Pulmonary artery endothelial cell (primary cell): ENCODE results near the gene TRMO. TPM values are rescaled to one million over a fixed set of nuclear protein-coding genes. Genes with fewer than 3 reads are reported as not detected.

Source experiments
- DNase-seq: peaks from one replicate; pipeline ENCODE4 v3.0.0-alpha.2; 2011; ENCODE audit warnings: low read depth, low spot score
- total RNA-seq: library from RNA; depleted of rRNA; stranded (reverse); fragments of >200 nt; gene quantifications from 2 replicates; pipeline ENCODE4 v1.2.3, GENCODE V29; 2014

TRMO gene
- total RNA-seq, 1 donor from 2014 or later = 12.8 TPM

- DNase-seq = no peak
Observed at GRCh38 chr9:97938081-97938644, 15.9 kb upstream of the TRMO start, which contains the start of gene HEMGN. Gene HEMGN, minus strand, starts transcription at chr9:97938172. Its CDS starts 36 bp downstream, at chr9:97938136.

- DNase-seq = no peak
Observed at GRCh38 chr9:97936998-97937397, 14.7 kb upstream of the TRMO start.

DNA sequence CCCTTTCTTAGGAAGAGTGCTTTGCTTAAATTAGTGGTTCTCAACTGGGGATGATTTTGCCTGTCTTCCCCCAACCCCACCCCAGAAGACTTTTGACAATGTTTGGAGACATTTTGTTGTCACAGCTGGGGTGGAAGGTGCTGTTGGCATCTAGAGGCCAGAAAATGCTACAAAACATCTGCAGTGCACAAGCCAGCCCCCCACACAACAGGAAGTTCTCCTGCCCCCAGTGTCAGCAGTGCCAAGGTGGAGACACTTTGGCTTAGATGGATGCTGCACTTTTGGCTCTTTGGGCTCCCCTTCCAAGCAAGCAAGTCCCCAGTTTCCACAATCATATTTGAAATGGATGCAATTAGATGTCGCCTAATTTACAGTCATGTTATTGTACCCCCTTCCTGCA, 13.0 kb upstream of the TRMO start:
- no peak for DNase-seq

- DNase-seq = no peak
Observed at GRCh38 chr9:97934321-97935115, 12.2 kb upstream of the TRMO start.

DNA sequence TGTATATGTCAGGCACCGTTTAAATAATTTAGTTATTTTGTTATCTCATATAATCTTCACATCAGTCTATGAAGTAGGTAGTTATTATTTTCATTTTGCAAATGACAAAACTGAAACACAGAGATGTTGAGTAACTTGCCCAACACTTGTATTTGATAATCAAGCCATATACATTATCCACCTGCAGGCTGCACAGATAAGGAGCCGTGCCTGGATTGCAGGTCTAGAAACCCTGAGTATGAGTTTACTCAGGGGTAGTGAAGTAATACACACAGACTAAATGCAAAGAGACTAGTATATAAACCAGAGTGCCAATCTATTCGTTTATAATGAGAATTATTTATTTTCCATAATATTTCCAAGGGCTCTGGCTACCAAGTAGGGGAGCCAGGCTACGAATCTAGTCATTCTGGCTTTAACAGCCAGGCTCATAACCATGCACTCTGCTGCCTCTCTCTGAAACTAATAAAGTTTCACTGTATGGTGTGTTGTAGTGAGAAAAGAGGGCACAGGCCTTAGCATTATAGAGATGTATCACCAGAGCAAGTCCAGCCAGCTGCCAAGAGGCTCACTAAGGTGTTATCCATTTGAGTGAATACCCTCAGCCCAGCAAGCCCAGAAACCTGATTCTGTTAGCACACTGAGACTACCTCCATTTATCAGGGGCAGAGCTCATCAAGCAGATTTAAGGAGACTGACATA, 11.1 kb upstream of the TRMO start:
- DNase-seq = no peak

DNA sequence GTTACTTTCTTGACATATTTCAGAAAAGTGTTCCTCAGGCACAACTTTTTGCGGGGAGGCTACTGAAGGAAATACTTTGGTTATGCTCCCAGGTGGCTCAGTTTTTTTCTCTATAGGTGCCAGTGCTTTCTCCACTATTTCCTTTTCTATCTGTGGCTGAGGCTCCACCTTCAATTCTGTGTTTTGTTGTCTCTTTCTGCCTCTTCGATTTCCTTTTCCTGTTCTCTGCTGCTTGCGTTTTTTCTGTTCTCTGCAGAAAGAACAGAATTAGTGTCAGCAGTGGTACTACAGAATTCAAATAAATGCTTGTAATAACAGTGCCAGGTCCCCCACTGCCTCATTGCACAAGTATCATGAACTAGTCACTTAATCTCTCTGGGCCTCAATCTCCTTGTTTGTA, 8.7 kb upstream of the TRMO start:
- no peak for DNase-seq

- DNase-seq = no peak
Observed at GRCh38 chr9:97928986-97929604, 6.8 kb upstream of the TRMO start.

DNA sequence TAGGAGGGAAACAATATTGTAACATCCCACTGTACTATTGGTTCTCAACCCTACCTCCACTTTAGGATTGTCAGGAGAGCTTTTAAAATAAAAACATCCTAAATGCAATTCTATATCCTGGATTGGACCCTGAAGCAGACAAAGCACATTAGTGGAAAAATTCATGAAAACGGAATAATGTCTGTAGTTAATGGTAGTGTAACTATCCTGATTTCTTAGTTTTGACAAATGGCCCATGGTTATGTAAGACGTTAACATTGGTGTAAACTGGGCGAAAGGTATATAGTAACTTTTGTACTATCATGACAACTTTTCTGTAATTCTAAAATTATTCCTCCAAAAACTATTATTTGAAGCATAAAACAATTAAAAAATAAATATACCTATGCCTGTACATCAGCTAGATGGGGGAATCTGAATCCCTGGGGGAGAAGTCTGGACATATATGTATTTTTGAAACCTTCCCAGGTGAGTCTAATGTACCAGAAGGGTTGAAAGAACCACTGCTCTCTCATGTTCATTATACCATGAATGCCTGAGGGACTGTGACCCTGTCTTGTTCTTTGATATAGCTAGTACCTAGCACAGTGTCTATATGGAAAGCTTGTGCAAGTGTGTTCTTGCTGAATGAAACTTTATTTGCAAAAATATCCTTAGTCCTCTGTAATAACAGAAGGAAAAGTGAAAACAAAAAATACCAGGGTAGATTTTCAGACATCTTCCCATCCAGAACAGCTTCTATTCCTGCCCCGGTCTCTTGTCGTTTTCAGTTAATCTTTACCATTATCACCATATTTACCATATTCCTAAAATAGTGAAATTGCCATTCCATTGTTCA, 3.4 kb upstream of the TRMO start:
- no peak for DNase-seq

DNA sequence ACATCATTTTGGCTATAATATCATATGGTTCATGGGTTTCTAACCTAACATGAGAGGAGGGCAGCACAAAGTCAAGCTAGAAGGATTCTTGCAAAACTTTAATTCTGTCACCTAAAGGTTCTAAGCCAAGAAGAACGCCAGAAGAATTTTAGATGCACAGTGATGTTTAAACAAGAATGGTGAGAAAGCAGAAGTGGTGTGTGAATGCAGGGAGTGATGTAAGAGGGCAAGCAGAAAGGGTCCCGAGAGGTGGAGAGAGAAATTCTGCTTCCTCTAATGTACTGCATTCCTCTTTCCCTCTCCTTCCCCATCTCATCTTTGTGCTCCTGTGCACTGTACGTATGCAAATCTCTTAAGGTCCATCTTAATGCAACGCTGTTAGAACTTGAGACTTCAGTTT, 2.1 kb upstream of the TRMO start:
- no peak for DNase-seq

DNA sequence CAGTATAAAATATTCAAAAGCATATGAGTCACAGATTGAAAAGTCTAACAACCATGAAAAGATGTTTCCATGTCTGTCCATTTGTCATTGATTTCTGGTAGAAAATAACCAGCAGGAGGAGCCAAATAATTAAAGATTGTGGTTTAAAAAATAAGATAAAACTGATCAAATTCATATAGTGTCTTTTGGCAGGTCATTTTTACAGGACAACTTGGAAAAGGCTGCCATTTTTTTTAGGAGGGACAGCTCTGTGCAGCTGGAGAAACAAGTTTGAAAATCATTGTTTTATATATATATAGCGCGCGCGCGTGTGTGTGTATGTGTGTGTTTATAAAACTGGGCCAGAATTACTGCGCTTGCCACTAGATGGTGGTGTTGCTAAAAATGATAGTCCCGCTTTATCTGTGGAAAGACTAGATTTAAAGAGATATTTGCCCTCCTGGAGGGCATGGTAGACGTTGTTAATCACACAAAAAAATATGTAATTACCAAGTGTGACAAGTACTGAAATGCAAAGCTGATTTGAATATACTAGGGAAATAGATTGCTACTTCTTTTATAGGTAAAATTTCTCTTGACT, 1.3 kb upstream of the TRMO start:
- peak; percentile 41 for DNase-seq

DNA sequence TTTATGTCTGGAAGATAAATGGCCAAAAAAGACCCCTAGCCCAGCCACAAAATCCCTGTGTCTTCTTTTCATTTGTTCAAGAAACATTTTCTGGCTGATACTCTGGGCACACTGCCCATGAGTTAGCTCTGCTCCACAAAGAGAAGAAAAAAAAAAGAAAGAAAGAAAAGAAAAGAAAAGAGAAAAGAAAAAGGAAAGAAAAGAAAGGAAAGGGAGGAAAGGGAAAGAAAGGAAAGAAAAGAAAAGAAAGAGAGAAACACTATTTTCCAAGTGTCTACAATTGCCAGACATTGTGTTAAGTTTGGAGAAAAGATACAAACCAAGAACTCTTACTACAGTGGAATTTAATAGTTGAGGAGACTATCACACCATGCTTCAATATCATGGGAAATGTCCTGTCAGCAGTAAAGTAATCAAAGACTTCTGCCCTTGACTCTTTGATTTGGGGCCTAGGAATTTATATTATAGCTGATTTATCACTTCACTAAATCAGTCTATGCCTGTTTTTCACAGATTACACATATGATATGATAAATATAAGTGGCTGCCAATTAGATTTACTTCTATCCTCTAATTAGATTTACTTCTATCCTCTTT, 3.0 kb downstream of the TRMO start:
- DNase-seq = no peak

- no peak for DNase-seq
Observed at GRCh38 chr9:97918611-97919010, 3.7 kb downstream of the TRMO start.

DNA sequence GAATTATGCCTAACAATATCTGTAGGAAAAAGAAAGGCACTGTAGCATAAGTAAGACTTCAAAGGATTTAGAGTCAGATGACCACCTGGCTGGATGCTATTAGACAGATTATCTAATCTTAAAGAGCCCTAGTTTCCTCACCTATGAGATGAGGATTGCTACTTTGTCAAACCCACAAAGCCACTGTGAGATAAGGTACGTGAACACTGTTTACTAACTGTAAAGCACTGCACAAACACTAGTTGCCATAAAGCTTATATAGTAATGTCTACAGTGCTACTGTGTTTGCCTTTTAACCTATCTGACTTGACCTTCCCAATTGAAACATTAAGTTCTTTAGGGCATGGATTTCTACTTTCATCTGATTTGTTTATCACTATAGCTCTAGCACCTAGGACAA, 10.3 kb downstream of the TRMO start:
- no peak for DNase-seq

GRCh38 chr9:97911528-97911927, 10.8 kb downstream of the TRMO start:
- DNase-seq = no peak

DNA sequence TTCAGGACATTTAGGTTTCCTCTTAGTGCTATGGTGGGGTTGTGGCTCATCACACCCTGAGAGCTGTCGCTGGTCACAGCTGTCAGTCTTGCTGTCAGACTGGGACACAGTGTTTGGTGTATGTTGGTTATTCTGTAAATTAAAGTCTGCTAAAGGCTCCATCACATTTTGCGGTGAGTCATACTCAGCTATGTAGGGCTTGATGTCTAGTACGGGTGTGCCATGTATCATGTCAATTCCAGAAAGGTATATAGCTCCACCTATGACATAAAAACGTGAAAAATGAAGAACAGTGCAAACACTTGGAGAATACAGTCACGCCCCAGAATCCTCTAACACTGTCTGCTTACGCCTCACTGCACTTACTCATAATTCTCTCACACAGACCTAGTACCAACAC, 11.9 kb downstream of the TRMO start:
- no peak for DNase-seq

GRCh38 chr9:97908705-97909104, 13.6 kb downstream of the TRMO start:
- no peak for DNase-seq

DNA sequence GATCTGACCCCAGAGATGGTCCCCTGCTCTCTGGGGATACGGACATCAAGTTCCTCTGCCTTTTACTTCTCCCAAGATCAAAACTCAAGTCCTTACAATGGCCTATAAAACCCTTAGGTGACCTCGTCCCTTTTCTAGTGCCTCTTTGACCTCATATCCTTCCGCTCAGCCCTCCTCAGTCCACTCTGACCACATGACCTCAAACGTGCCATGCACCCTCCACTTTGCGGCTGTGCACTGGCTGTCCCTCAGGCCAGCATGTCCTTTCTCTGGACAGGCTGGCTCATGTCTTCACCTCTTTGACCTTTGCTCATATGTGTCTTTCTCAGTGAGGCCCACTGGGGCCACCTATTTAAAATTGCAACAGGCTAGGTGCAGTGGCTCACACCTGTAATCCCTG, 14.7 kb downstream of the TRMO start:
- DNase-seq = no peak

DNA sequence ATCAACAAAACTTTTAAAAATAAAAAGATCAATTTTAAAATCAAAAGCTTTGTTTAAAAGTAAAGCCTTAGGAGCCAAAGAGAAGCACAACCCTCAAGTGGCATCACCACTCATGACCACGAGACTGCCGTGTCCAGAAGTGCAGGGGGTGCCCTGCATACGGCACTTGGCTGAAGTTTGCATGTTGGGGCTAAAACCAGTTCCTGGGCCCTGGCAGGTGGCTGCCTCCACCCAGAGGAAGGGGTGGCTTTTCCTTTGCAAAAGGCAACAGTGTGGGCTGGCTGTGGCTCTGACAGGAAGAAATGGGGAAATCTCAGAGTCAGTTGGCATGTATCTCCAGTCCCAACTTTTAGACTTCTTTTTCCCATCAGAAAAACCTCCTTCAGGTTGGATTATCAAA, 15.3 kb downstream of the TRMO start:
- DNase-seq = no peak

GRCh38 chr9:97906236-97906831, 16.0 kb downstream of the TRMO start:
- no peak for DNase-seq

GRCh38 chr9:97905228-97905627, 17.1 kb downstream of the TRMO start:
- no peak for DNase-seq
